Measurements from ENCODE around the gene KRTAP4-2. TPM values are rescaled to one million over a fixed set of nuclear protein-coding genes. Genes with fewer than 3 reads are reported as not detected.

Gene KRTAP4-2
- total and polyA plus RNA-seq, 9 of the 15 experiments (the other 6 are each of a cell fraction or from before 2014, with no cell fraction given) = not detected

DNA sequence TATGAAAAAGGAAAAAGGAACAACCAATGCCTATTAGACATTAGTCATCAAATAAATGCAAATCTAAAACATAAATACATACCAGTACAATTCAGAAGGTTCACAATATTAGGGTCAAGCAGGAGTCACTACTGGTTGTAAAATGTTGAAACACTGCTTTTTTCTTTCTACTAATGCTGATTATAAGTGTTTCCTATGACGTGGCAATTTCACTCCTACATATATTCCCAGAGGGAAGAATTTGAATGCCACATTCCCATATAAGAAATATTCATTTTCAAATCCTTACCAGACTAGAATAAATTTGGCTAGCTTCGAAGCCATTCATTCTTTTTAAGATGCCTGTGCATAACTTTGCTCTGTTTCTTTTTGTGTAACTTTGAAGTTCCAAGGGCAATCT is 45.8 kb upstream of the KRTAP4-2 start:
- in situ Hi-C loops (cut with MboI) (no loop called here), intact Hi-C loops (cut with micrococcal nuclease) (no loop called here)
- no peak for ATAC-seq
- H3K9me1 ChIP-seq (ENCODE audit: control insufficient read depth, insufficient read depth, low read length) = no peaks in the 10 kb centered on the region
- no peaks in the 10 kb centered on the region for H4K20me1 ChIP-seq (replicated peaks; ENCODE audit: control insufficient read depth, insufficient read depth, low read length)
- no peaks in the 10 kb centered on the region; a peak in 1 of 5 replicates for H3K27me3 ChIP-seq (ENCODE audit: control insufficient read depth in 2 of 2, insufficient read depth in 2 of 2, low read length in 2 of 2)
- H3K4me3 ChIP-seq = no peak overlapping the region
- no peak overlapping the region for H3K4me2 ChIP-seq (ENCODE audit: insufficient read depth, low read length)
- H3K27ac ChIP-seq (ENCODE audit: extremely low read depth, low read depth, low read length) = no peak overlapping the region
- no peaks in the 10 kb centered on the region for H3K36me3 ChIP-seq (ENCODE audit: control insufficient read depth, insufficient read depth, low read length)
- H3K9ac ChIP-seq (ENCODE audit: insufficient read depth in 1 of 2, low read depth in 2 of 2, low read length in 2 of 2) = no peak overlapping the region
- TF ChIP-seq BCL6 (CRISPR knock-in tag; IDR thresholded peaks at IDR 0.05) (no peak), ZNF316 (IDR thresholded peaks at IDR 0.05) (peak; percentile 14; the same call in 1 of the 2 replicates)
- TF ChIP-seq, protein P1, sequence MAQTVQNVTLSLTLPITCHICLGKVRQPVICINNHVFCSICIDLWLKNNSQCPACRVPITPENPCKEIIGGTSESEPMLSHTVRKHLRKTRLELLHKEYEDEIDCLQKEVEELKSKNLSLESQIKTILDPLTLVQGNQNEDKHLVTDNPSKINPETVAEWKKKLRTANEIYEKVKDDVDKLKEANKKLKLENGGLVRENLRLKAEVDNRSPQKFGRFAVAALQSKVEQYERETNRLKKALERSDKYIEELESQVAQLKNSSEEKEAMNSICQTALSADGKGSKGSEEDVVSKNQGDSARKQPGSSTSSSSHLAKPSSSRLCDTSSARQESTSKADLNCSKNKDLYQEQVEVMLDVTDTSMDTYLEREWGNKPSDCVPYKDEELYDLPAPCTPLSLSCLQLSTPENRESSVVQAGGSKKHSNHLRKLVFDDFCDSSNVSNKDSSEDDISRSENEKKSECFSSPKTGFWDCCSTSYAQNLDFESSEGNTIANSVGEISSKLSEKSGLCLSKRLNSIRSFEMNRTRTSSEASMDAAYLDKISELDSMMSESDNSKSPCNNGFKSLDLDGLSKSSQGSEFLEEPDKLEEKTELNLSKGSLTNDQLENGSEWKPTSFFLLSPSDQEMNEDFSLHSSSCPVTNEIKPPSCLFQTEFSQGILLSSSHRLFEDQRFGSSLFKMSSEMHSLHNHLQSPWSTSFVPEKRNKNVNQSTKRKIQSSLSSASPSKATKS (CRISPR knock-in tag; IDR thresholded peaks at IDR 0.05) = no peak
- FAIRE-seq = no peak
- CTCF ChIA-PET (ENCODE audit: low intra/inter-chr PET ratio) = no interaction called here
- no peaks in the 10 kb centered on the region for H3K9me3 ChIP-seq (replicated peaks; ENCODE audit: control insufficient read depth, insufficient read depth, low read depth, low read length)
- no peak overlapping the region for H2AFZ ChIP-seq (ENCODE audit: low read depth, low read length)
- POLR2A ChIA-PET = no interaction called here
- BruUV-seq (replicated peaks) = no TSS peak
- WGBS (ENCODE audit: insufficient coverage, low coverage, missing lambda C conversion rate) = 0% methylated on average over 2 of the region's 2 CpGs
- no peaks in the 10 kb centered on the region for H3K79me2 ChIP-seq (ENCODE audit: control insufficient read depth, insufficient read depth, low read length)
- no peak for DNase-seq (ENCODE audit: extremely low read depth in 1 of 4, low spot score in 3 of 4)
- H3K4me1 ChIP-seq (replicated peaks in 1 of 2; ENCODE audit: control insufficient read depth in 2 of 2, insufficient read depth in 2 of 2, low read length in 2 of 2) = no peaks in the 10 kb centered on the region

DNA sequence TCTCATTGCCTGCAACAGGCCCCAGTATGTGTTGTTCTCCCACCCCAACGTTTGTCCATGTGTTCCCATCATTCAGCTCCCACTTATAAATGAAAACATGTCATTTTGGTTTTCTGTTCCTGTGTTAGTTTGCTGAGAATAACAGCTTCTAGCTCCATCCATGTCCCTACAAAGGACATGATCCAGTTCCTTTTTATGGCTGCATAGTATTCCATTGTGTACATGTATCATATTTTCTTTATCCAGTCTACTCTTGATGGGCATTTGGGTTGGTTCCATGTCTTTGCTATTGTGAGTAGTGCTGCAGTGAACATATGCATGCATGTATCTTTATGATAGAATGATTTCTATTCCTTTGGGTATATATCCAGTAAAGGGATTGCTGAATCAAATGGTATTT is 37.7 kb upstream of the KRTAP4-2 start:
- FAIRE-seq (no peak), ATAC-seq (no peak)
- CTCF ChIA-PET (ENCODE audit: low intra/inter-chr PET ratio) = no interaction called here

More for the DNA sequence above, 37.7 kb upstream of the KRTAP4-2 start:
- Histone ChIP-seq H2AFZ (ENCODE audit: low read depth, low read length) (no peak overlapping the region), H4K20me1 (replicated peaks; ENCODE audit: control insufficient read depth, insufficient read depth, low read length) (no peaks in the 10 kb centered on the region), H3K4me1 (replicated peaks in 1 of 2; ENCODE audit: control insufficient read depth in 2 of 2, insufficient read depth in 2 of 2, low read length in 2 of 2) (no peaks in the 10 kb centered on the region; a peak in 1 of 5 replicates), H3K9me1 (ENCODE audit: control insufficient read depth, insufficient read depth, low read length) (no peaks in the 10 kb centered on the region), H3K4me3 (no peak overlapping the region), H3K27me3 (ENCODE audit: control insufficient read depth in 2 of 2, insufficient read depth in 2 of 2, low read length in 2 of 2) (peaks cover 0 to 15% of the 10 kb centered on the region in 2 experiments; a peak in 3 of 5 replicates), H3K79me2 (ENCODE audit: control insufficient read depth, insufficient read depth, low read length) (no peaks in the 10 kb centered on the region), H3K36me3 (ENCODE audit: control insufficient read depth, insufficient read depth, low read length) (no peaks in the 10 kb centered on the region), H3K27ac (ENCODE audit: extremely low read depth, low read depth, low read length) (no peak overlapping the region), H3K9me3 (replicated peaks; ENCODE audit: control insufficient read depth, insufficient read depth, low read depth, low read length) (no peaks in the 10 kb centered on the region), H3K4me2 (ENCODE audit: insufficient read depth, low read length) (no peak overlapping the region), H3K9ac (ENCODE audit: insufficient read depth in 1 of 2, low read depth in 2 of 2, low read length in 2 of 2) (no peak overlapping the region)
- WGBS (ENCODE audit: insufficient coverage, low coverage, missing lambda C conversion rate) = 0% methylated on average over 1 of the region's 1 CpG
- TF ChIP-seq ZNF146 (CRISPR knock-in tag; IDR thresholded peaks at IDR 0.05; ENCODE audit: unreplicated experiment) = peak; percentile 66
- no peak for TF ChIP-seq HDAC6 (IDR thresholded peaks at IDR 0.05; ENCODE audit: low read depth, low read length)
- TF ChIP-seq POLR3G (IDR thresholded peaks at IDR 0.05; ENCODE audit: extremely low read depth, insufficient read length, insufficient replicate concordance) = no peak
- TF ChIP-seq ATF7 (IDR thresholded peaks at IDR 0.05) = no peak
- TF ChIP-seq RBM25 (IDR thresholded peaks at IDR 0.05; ENCODE audit: low read depth, low read length, severe bottlenecking) = peak; percentile 9
- in situ Hi-C loops (cut with MboI) (no loop called here), intact Hi-C loops (cut with micrococcal nuclease) (no loop called here)
- POLR2A ChIA-PET = no interaction called here
- no peak for DNase-seq (ENCODE audit: extremely low read depth in 1 of 4, low spot score in 3 of 4)
- BruUV-seq (replicated peaks) = no TSS peak
